GM19468 (cell line): Measurements from ENCODE around the gene CLDN3.

Source experiments
- ATAC-seq: cut with Tn5 transposase; IDR thresholded peaks from one replicate; pipeline ENCODE4 v1.9.1; 2021; ENCODE audit warnings: mild to moderate bottlenecking, moderate library complexity, moderate number of reproducible peaks; ENCODE audit not compliant: unreplicated experiment; ENCODE audit errors: extremely low read depth

Gene CLDN3

GRCh38 chr7:73773700-73774517 lies 3.8 kb upstream of the CLDN3 start:
- no peak for ATAC-seq

GRCh38 chr7:73770860-73771670 lies 995 bp upstream of the CLDN3 start:
- ATAC-seq, result no peak

- ATAC-seq, result no peak
Observed at GRCh38 chr7:73769481-73770001, 529 bp downstream of the CLDN3 start.

- no peak for ATAC-seq
Observed at GRCh38 chr7:73768641-73769480, 1.2 kb downstream of the CLDN3 start.

GRCh38 chr7:73766556-73767229 lies 3.4 kb downstream of the CLDN3 start:
- no peak for ATAC-seq

- no peak for ATAC-seq
Observed at GRCh38 chr7:73762659-73762999, 7.4 kb downstream of the CLDN3 start.

- ATAC-seq, result no peak
Observed at GRCh38 chr7:73761854-73762658, 8.0 kb downstream of the CLDN3 start.

- no peak for ATAC-seq
Observed at GRCh38 chr7:73758581-73759138, 11.4 kb downstream of the CLDN3 start.

- ATAC-seq, result no peak
Observed at GRCh38 chr7:73749931-73750776, 19.9 kb downstream of the CLDN3 start.

GRCh38 chr7:73746378-73746777 lies 23.7 kb downstream of the CLDN3 start:
- no peak for ATAC-seq

GRCh38 chr7:73742753-73743641 lies 27.1 kb downstream of the CLDN3 start:
- ATAC-seq, result no peak

GRCh38 chr7:73742338-73742752 lies 27.7 kb downstream of the CLDN3 start:
- ATAC-seq, result no peak

GRCh38 chr7:73741600-73741999 lies 28.5 kb downstream of the CLDN3 start:
- no peak for ATAC-seq

- ATAC-seq, result no peak
Observed at GRCh38 chr7:73740771-73741170, 29.3 kb downstream of the CLDN3 start.

- ATAC-seq, result no peak
Observed at GRCh38 chr7:73740212-73740611, 29.9 kb downstream of the CLDN3 start.

- ATAC-seq, result no peak
Observed at GRCh38 chr7:73739387-73739767, 30.7 kb downstream of the CLDN3 start.
